ENCODE data around the gene OR4S2.

OR4S2 gene

DNA sequence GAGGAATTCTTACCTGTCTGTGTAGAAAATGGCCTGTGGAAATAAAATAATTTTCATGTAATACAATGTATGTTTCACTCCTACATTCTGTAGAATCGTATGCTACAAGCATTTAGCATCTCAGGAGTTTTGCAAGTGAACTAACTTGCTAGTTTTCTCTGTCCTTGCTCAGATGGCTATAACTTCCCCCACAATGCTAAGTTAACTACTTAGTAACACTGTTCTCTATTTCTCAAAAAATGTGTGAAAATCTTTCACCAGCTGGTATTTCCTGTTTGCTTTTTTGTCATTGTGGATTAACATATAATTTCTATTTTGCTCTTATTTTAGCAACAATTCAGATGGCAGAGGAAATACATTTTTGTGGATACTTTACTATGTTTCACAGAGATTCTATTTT is 4.4 kb downstream of the OR4S2 start:
- WGBS, 2 donors (ENCODE audit: extremely low coverage in 2 of 2, insufficient read length in 2 of 2, insufficient replicate concordance in 1 of 2), result no CpG with 5 or more reads among the region's 1 CpG
- no peak for DNase-seq (ENCODE audit: low spot score)
- no peak overlapping the region for H3K9ac ChIP-seq (ENCODE audit: low read depth, low read length, poor library complexity)
- no peak overlapping the region for H2BK5ac ChIP-seq (ENCODE audit: low read length)
- H3K79me1 ChIP-seq (ENCODE audit: low read depth, low read length), result no peaks in the 10 kb centered on the region
- H2BK15ac ChIP-seq (ENCODE audit: low read length), result no peak overlapping the region
- H2BK120ac ChIP-seq (ENCODE audit: low read depth, low read length), result no peak overlapping the region
- H2AK5ac ChIP-seq (ENCODE audit: low read depth, low read length), result no peak overlapping the region
- H3K4ac ChIP-seq (ENCODE audit: low read length), result no peak overlapping the region
- no peak overlapping the region for H4K91ac ChIP-seq (ENCODE audit: low read depth, low read length, poor library complexity)
- H3K36me3 ChIP-seq (replicated peaks in 1 of 2; ENCODE audit: control insufficient read depth in 2 of 2, insufficient read depth in 2 of 2, low read length in 2 of 2), result no peaks in the 10 kb centered on the region
- no peak overlapping the region for H3K18ac ChIP-seq (ENCODE audit: low read length)
- no peak overlapping the region for H3K27ac ChIP-seq (replicated peaks; ENCODE audit: low read length)
- peaks cover 0 to 4% of the 10 kb centered on the region in 2 donors for H3K9me3 ChIP-seq (replicated peaks in 1 of 2; ENCODE audit: control insufficient read depth in 2 of 2, insufficient read depth in 1 of 2, low read depth in 1 of 2, low read length in 2 of 2)
- no peak overlapping the region for H3K4me3 ChIP-seq (ENCODE audit: low read length in 2 of 2)
- H3K4me1 ChIP-seq (ENCODE audit: control insufficient read depth in 2 of 2, insufficient read depth in 1 of 2, low read depth in 1 of 2, low read length in 2 of 2), result no peaks in the 10 kb centered on the region
- no peak overlapping the region for H4K8ac ChIP-seq (ENCODE audit: low read depth, low read length)
- no peak overlapping the region for H2AFZ ChIP-seq (ENCODE audit: low read length)
- no peaks in the 10 kb centered on the region for H3K27me3 ChIP-seq (ENCODE audit: control insufficient read depth in 3 of 3, insufficient read depth in 3 of 3, low read depth in 1 of 3, low read length in 3 of 3)
- H2BK12ac ChIP-seq (ENCODE audit: low read length), result no peak overlapping the region
- H3K23ac ChIP-seq (ENCODE audit: low read depth, low read length, poor library complexity), result no peak overlapping the region
- no peak overlapping the region for H3K4me2 ChIP-seq (ENCODE audit: insufficient read depth, low read length, poor library complexity, severe bottlenecking)
- H3K14ac ChIP-seq (ENCODE audit: low read length), result no peak overlapping the region

DNA sequence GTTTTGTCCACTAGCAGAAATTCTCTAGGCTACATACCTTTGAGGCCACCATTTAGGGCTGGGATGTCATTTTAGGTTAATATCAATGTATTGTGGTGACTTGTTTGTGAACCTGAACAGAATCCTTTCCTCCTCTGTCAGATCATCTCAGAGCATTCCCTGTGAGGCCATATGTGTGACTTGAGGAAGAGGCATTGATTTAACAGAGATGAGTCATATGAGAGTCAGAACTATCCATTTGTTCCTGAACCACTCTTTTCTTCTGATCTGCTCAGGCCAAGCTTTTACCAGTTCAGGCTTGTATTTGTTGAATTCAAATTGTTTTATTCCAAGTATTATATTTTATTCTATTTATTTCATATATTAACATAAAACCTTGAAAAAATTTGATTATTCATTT is 7.0 kb downstream of the OR4S2 start:
- H3K27me3 ChIP-seq (ENCODE audit: control insufficient read depth in 3 of 3, insufficient read depth in 3 of 3, low read depth in 1 of 3, low read length in 3 of 3), result no peaks in the 10 kb centered on the region
- no peak overlapping the region for H3K23ac ChIP-seq (ENCODE audit: low read depth, low read length, poor library complexity)
- H4K8ac ChIP-seq (ENCODE audit: low read depth, low read length), result no peak overlapping the region
- H3K4ac ChIP-seq (ENCODE audit: low read length), result no peak overlapping the region
- H2BK120ac ChIP-seq (ENCODE audit: low read depth, low read length), result no peak overlapping the region
- no peak overlapping the region for H3K18ac ChIP-seq (ENCODE audit: low read length)
- H3K9ac ChIP-seq (ENCODE audit: low read depth, low read length, poor library complexity), result no peak overlapping the region
- no peak overlapping the region for H2AFZ ChIP-seq (ENCODE audit: low read length)
- no peak overlapping the region for H3K14ac ChIP-seq (ENCODE audit: low read length)
- H2BK15ac ChIP-seq (ENCODE audit: low read length), result no peak overlapping the region
- H3K4me3 ChIP-seq (ENCODE audit: low read length in 2 of 2), result no peak overlapping the region
- no peak overlapping the region for H2AK5ac ChIP-seq (ENCODE audit: low read depth, low read length)
- H3K4me2 ChIP-seq (ENCODE audit: insufficient read depth, low read length, poor library complexity, severe bottlenecking), result no peak overlapping the region
- H3K4me1 ChIP-seq (ENCODE audit: control insufficient read depth in 2 of 2, insufficient read depth in 1 of 2, low read depth in 1 of 2, low read length in 2 of 2), result no peaks in the 10 kb centered on the region
- H3K9me3 ChIP-seq (replicated peaks in 1 of 2; ENCODE audit: control insufficient read depth in 2 of 2, insufficient read depth in 1 of 2, low read depth in 1 of 2, low read length in 2 of 2), result peaks cover 0 to 8% of the 10 kb centered on the region in 2 donors
- no peaks in the 10 kb centered on the region for H3K36me3 ChIP-seq (replicated peaks in 1 of 2; ENCODE audit: control insufficient read depth in 2 of 2, insufficient read depth in 2 of 2, low read length in 2 of 2)
- no peak overlapping the region for H4K91ac ChIP-seq (ENCODE audit: low read depth, low read length, poor library complexity)
- no peak overlapping the region for H2BK12ac ChIP-seq (ENCODE audit: low read length)
- no peaks in the 10 kb centered on the region for H3K79me1 ChIP-seq (ENCODE audit: low read depth, low read length)
- H3K27ac ChIP-seq (replicated peaks; ENCODE audit: low read length), result no peak overlapping the region
- no peak overlapping the region for H2BK5ac ChIP-seq (ENCODE audit: low read length)
- no peak for DNase-seq (ENCODE audit: low spot score)

DNA sequence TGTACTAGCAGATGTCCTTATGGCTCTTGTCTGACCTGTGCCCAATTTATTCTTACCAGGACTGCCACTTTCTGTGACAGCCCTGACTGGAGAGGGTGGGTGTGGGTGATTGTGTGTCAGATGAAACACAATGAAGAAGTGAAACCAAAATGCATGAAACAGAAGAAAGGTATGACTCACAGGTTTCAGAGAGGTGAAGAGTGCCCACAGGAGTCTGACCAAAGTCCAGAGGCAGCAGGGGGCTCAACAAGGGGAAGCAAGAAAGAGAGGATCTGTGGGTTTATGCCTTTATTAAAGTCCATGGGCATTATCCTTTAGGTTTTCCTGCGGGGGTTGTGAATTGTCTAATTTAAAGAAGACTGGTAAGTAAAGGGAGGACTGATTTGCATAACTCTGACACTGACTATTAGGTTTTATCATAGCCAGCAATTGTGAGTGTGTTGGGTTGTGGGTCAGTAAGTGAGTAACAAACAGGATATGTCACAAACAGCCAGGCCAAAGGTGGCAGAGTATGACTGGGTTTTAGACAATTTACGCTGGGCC is 10.0 kb downstream of the OR4S2 start:
- Histone ChIP-seq H3K27ac (replicated peaks; ENCODE audit: low read length) (no peak overlapping the region), H3K23ac (ENCODE audit: low read depth, low read length, poor library complexity) (no peak overlapping the region), H4K8ac (ENCODE audit: low read depth, low read length) (no peak overlapping the region), H3K27me3 (ENCODE audit: control insufficient read depth in 3 of 3, insufficient read depth in 3 of 3, low read depth in 1 of 3, low read length in 3 of 3) (no peaks in the 10 kb centered on the region), H2BK15ac (ENCODE audit: low read length) (no peak overlapping the region), H3K4me1 (ENCODE audit: control insufficient read depth in 2 of 2, insufficient read depth in 1 of 2, low read depth in 1 of 2, low read length in 2 of 2) (no peaks in the 10 kb centered on the region), H2BK5ac (ENCODE audit: low read length) (no peak overlapping the region), H3K4me2 (ENCODE audit: insufficient read depth, low read length, poor library complexity, severe bottlenecking) (no peak overlapping the region), H4K91ac (ENCODE audit: low read depth, low read length, poor library complexity) (no peak overlapping the region), H3K36me3 (replicated peaks in 1 of 2; ENCODE audit: control insufficient read depth in 2 of 2, insufficient read depth in 2 of 2, low read length in 2 of 2) (no peaks in the 10 kb centered on the region), H3K9ac (ENCODE audit: low read depth, low read length, poor library complexity) (no peak overlapping the region), H3K9me3 (replicated peaks in 1 of 2; ENCODE audit: control insufficient read depth in 2 of 2, insufficient read depth in 1 of 2, low read depth in 1 of 2, low read length in 2 of 2) (peaks cover 0 to 9% of the 10 kb centered on the region in 2 donors), H2AFZ (ENCODE audit: low read length) (peak overlapping the region; percentile 35), H2BK120ac (ENCODE audit: low read depth, low read length) (no peak overlapping the region), H3K4ac (ENCODE audit: low read length) (no peak overlapping the region), H3K14ac (ENCODE audit: low read length) (no peak overlapping the region), H3K18ac (ENCODE audit: low read length) (no peak overlapping the region), H3K79me1 (ENCODE audit: low read depth, low read length) (no peaks in the 10 kb centered on the region), H2BK12ac (ENCODE audit: low read length) (no peak overlapping the region), H2AK5ac (ENCODE audit: low read depth, low read length) (no peak overlapping the region), H3K4me3 (ENCODE audit: low read length in 2 of 2) (no peak overlapping the region)
- no CpG with 5 or more reads among the region's 2 CpGs for WGBS, 2 donors (ENCODE audit: extremely low coverage in 2 of 2, insufficient read length in 2 of 2, insufficient replicate concordance in 1 of 2)
- DNase-seq (ENCODE audit: low spot score), result no peak

DNA sequence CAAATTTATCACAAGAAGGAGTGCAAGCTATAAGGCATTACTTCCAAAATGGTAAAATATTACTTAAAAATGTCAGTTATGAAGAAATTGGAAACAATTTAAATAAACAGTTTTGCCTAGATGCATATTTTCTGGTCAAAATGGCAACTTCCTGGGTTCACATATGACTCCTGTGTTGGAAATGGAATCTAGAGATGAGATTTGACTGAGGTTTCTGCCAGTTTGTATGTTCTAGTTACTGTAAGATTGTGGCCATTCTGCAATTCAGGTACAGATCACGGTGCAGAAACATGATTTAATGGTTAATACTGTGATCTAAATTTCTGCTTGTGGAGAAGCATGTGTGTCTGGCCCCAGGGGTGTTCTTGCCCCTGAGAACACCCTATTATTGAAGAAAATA is 10.5 kb downstream of the OR4S2 start:
- Histone ChIP-seq H2AK5ac (ENCODE audit: low read depth, low read length) (no peak overlapping the region), H3K18ac (ENCODE audit: low read length) (no peak overlapping the region), H2BK15ac (ENCODE audit: low read length) (no peak overlapping the region), H3K14ac (ENCODE audit: low read length) (no peak overlapping the region), H3K4ac (ENCODE audit: low read length) (no peak overlapping the region), H3K4me1 (ENCODE audit: control insufficient read depth in 2 of 2, insufficient read depth in 1 of 2, low read depth in 1 of 2, low read length in 2 of 2) (no peaks in the 10 kb centered on the region), H3K27ac (replicated peaks; ENCODE audit: low read length) (no peak overlapping the region), H3K4me3 (ENCODE audit: low read length in 2 of 2) (no peak overlapping the region), H3K79me1 (ENCODE audit: low read depth, low read length) (no peaks in the 10 kb centered on the region), H3K36me3 (replicated peaks in 1 of 2; ENCODE audit: control insufficient read depth in 2 of 2, insufficient read depth in 2 of 2, low read length in 2 of 2) (no peaks in the 10 kb centered on the region), H3K4me2 (ENCODE audit: insufficient read depth, low read length, poor library complexity, severe bottlenecking) (no peak overlapping the region), H2BK5ac (ENCODE audit: low read length) (no peak overlapping the region), H2BK120ac (ENCODE audit: low read depth, low read length) (no peak overlapping the region), H2AFZ (ENCODE audit: low read length) (no peak overlapping the region), H2BK12ac (ENCODE audit: low read length) (no peak overlapping the region), H3K9me3 (replicated peaks in 1 of 2; ENCODE audit: control insufficient read depth in 2 of 2, insufficient read depth in 1 of 2, low read depth in 1 of 2, low read length in 2 of 2) (peaks cover 0 to 9% of the 10 kb centered on the region in 2 donors), H4K8ac (ENCODE audit: low read depth, low read length) (no peak overlapping the region), H4K91ac (ENCODE audit: low read depth, low read length, poor library complexity) (no peak overlapping the region), H3K9ac (ENCODE audit: low read depth, low read length, poor library complexity) (no peak overlapping the region), H3K23ac (ENCODE audit: low read depth, low read length, poor library complexity) (no peak overlapping the region), H3K27me3 (ENCODE audit: control insufficient read depth in 3 of 3, insufficient read depth in 3 of 3, low read depth in 1 of 3, low read length in 3 of 3) (no peaks in the 10 kb centered on the region)
- WGBS, 2 donors (ENCODE audit: extremely low coverage in 2 of 2, insufficient read length in 2 of 2, insufficient replicate concordance in 1 of 2), result no CpG with 5 or more reads among the region's 1 CpG
- no peak for DNase-seq (ENCODE audit: low spot score)
